ENCODE measurements around the gene VPS9D1.

DNA sequence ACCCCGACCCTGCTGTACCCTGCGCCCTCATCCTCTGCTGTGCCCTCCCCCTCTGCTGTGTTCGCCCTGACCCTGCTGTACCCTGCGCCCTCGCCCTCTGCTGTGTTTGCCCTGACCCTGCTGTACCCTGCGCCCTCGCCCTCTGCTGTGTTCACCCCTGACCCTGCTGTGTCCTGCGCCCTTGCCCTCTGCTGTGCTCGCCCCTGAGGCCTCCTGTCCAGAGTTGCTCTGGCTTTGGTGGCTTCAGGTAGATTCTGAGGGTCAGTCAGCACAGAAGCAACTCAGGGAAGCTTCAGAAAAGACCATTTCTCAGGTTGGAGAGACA is 12.2 kb upstream of the VPS9D1 start:
- TF ChIP-seq, protein P1, sequence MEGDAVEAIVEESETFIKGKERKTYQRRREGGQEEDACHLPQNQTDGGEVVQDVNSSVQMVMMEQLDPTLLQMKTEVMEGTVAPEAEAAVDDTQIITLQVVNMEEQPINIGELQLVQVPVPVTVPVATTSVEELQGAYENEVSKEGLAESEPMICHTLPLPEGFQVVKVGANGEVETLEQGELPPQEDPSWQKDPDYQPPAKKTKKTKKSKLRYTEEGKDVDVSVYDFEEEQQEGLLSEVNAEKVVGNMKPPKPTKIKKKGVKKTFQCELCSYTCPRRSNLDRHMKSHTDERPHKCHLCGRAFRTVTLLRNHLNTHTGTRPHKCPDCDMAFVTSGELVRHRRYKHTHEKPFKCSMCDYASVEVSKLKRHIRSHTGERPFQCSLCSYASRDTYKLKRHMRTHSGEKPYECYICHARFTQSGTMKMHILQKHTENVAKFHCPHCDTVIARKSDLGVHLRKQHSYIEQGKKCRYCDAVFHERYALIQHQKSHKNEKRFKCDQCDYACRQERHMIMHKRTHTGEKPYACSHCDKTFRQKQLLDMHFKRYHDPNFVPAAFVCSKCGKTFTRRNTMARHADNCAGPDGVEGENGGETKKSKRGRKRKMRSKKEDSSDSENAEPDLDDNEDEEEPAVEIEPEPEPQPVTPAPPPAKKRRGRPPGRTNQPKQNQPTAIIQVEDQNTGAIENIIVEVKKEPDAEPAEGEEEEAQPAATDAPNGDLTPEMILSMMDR (conservative IDR thresholded peaks at IDR 0.05), result no peak
- TF ChIP-seq ZFX (IDR thresholded peaks at IDR 0.05), result no peak

All from C4-2B (cell line).